HG02870 (cell line): ENCODE data around the gene PIK3CB.
"Not testable (repeated sequence)": the region's sequence is repeated elsewhere in the genome, so short reads cannot be mapped to it uniquely, and the experiment has no call there.

Source experiments
- ATAC-seq: cut with Tn5 transposase; IDR thresholded peaks from one replicate; pipeline ENCODE4 v1.9.1; 2021; ENCODE audit warnings: mild to moderate bottlenecking, moderate library complexity; ENCODE audit not compliant: unreplicated experiment

Gene PIK3CB

DNA sequence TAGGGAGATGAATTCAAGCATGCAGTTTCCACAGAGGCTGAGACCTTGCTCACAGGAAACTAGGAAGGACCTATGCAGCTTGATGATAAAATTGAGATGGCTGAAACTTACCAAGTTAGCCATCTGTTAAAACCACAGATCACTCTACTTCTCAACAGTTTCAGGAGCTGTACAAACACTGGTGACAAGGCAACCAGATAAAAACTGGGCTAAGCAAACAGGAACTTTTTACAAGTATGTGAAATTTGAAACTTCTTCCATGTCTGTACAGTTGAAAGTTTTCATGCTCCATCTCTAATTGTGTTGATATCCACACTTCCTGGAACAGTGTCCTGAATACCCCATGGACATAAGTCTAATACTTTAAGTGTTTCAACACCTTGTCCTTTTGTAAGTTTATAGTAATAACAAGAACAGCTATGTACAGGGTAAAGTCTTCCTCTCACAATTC, 147.9 kb downstream of the PIK3CB start:
- peak; percentile 99 for ATAC-seq

DNA sequence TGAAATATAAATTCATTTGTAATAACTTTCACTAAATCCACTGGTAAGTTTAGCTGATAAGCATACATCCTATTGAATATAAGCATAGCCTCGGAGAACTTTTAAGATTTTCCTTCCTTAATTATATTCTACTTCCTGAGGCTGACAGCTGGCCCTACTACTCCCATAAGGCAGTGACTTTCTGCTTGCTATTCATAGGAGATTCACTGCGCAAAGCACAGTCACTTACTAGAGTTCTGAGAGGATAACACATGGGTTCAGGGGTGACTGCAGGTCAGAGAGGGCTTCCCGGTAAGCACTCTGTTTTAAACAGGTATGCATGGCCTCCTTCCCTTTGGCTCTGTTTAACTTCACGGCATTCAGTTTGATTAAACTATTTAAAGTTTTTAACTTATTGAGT, 150.3 kb downstream of the PIK3CB start:
- no peak for ATAC-seq

DNA sequence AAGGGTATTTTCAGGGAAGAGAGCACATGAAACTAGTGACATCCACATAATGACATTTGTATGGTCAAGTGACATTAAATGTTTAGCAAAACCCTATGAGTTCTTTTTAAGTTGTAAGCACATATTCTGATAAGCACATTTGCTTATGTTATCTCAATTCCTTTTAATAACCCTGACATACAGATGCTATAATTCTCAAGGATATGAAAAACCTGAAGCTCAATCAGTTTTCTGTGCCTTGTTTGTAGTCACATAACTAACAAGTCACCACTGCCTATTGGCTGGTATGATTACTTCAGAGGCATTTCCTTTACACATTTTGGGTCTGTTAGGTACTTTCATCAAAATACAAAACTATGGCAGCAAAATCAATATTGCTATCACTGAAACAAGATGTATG, 152.1 kb downstream of the PIK3CB start:
- no peak for ATAC-seq

DNA sequence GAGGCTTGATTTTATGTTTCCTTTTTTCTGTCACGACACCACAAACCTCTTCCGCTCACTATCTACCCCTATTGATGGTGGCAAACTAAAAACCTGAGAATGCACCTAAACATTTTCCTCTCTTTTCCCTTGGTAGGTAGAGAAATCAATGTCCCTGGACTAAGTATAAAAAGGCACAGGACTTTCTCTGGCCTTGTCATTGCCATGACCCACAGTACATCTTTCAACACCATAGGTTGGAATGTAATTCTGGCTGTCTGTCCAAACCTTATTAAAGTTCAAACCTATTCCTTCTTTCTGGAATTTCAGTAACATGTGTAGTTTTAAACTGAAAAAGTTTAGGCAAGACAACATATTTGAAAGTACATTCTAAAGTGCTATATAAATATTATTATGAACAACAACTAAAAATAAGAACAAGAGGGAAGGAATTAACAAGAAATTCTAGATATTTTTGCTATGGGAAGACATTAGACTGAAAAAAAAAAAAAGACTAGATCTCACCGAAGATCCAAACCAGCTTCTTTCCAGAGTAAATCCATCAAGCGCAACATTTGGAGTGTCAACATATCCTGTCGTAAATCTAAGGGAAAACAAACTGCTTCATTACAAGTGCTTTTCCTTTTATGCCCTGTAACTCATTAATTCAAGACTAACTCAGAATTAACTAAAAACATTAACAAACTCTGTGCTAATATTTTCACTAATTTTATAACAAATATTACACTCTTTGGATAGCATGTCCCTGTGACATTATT, 153.1 kb downstream of the PIK3CB start:
- ATAC-seq = no peak

DNA sequence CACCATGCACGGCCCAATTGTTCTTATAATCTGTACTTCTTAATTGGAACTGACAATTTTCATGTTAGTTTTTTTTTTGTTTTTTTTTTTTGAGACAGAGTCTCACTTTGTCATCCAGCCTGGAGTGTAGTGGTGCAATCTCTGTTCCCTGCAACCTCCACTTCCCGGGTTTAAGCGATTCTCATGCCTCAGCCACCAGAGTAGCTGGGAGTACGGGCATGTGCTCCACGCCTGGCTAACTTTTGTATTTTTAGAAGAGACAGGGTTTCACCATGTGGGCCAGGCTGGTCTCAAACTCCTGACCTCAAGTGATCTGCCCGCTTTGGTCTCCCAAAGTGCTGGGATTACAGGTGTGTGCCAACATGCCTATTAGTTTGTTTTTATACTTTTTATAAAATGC, 153.8 kb downstream of the PIK3CB start:
- not testable (repeated sequence) for ATAC-seq

DNA sequence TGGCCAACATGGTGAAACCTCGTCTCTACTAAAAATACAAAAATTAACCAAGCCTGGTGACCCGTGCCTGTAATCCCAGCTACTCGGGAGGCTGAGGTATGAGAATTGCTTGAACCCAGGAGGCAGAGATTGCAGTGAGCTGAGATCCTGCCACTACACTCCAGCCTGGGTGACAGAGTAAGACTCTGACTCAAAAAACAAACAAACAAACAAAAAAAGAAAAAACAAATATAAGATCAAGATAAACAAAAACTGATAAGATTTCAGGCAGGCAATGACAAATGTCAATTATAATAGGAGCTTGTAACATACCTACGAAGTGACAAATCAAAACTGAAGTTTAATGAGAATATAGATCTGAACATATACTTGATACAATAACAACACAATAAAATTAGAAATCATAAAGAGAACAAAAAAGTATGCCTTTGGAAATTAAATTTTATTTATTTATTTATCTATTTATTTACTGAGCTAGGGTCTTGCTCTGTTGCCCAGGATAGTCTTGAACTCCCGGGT, 155.8 kb downstream of the PIK3CB start:
- ATAC-seq = no peak

DNA sequence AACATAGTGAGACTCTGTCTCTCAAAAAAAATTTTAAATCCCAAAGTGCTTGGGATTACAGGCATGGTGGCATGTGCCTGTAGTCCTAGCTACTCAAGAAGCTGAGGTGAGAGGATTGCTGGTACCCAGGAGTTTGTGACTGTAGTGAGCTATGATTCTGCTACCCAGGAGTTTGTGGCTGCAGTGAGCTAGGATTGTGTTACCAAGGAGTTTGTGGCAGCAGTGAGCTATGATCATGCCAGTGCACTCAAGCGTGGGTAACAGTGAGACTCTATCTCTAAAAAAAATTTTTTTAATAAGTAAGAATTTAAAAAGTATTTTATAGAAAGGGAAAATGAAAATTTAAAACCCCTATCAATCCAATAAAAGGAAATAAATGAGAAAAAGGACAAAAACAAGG, 156.6 kb downstream of the PIK3CB start:
- ATAC-seq = no peak

DNA sequence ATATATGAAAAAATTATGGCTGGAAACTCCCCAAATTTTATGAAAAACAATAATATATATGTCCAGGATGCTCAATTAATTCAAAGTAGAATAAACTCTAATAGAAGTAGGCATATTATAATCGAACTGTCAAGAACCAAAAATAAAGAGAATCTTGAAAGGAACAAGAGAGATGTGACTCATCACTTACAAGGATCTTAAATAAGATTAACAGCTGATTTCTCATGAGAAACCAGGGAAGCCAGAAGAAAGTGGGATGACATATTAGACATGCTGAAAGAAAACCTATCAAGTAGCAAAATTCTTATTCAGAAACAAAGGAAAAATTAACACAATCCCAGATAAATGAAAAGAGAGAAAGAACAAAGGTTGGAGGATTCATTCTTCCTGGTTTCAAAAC, 159.3 kb downstream of the PIK3CB start:
- ATAC-seq = no peak

DNA sequence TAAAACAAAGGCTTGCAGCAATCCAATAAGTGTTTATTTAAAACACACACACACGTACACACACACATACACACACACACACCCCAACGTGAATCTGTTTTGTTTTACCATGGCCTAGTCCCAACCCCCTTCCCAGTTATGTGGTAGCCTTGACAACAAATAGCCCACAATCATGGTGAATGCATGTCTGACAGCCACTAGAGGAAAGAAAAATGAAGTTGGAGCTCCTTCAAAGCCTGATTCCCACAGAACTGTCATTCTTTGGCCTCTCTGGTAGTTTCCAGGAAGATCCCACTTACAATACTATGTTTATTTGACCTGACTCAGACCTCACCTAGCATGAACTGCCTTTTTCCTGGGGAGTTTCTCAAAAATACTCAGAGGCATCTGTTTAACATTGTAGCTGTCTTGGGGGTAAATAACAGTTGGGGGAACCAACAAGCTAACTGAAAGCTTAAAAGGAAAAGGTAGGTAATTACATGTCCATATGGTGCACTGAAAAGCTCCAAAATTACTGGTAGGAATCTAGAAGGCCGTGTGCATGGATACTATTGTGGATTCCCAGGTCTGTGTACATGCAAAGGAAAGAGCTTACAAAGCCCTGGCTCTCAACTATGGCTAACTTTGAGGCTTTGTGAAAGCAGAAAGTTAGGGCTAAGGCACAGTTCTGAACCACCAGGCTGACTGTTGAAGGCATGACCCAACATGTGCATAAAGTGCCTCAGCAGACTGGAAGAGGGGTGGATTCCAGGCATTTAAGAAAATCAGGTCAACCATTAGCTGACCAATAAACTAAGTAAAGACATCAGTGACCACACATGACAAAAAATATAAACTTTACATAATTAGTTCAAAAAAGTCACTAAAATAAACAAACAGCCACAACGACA, 160.8 kb downstream of the PIK3CB start:
- no peak for ATAC-seq

DNA sequence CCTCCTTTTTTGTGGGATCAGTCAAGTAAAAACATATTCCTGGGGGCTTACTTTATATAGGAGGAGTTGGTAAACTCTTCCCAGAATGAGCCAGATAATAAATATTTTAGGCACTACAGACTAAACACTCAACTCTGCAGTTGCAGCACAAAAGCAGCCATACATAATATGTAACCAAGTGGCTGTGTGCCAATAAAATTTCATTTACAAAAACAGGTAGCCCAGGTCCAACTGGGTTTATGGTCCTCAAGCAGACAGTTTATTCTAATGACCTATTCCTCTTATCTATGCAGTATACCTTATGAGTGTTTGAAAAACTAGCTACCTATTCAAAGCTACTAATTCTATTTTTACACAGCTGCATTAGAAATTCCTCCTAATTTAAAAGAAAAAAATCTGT, 164.3 kb downstream of the PIK3CB start:
- ATAC-seq = no peak

DNA sequence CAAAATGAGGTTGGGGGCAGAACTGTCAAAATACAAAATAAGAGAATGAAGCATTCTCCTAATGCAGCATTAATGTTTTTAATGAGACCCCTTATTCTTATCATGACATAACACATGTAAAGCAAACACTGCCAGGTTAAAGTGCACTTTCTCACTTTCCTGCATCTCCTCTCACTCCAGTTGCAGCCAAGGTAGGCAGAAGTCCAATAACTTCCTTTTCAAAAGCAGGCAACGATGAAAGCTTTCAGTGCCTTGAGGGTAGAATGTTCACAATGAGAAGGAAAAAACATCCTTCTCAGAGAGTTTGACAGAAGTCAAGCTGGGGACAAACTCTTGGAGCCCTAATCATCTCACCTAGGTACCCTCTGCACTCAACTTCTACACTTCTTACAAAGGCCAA, 166.6 kb downstream of the PIK3CB start:
- ATAC-seq = no peak

DNA sequence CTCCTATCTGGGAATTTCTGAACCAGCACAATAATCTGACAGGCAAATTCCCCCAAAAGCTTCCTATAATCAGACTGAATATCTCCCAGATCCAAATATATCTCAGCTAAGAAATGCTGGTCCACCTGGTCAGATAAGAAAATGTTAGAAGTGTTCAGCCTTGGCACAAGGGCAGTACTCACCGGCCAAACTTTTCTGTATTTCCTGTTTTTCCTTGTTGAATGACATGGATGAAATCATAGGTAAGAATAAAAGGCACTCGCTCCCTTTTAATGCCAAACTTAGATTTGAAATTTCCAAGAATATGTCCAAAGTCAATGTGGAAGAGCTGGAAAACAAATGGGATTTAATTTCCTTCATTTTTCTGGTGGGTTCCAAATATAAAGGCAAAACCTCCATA, 177.2 kb downstream of the PIK3CB start:
- ATAC-seq = no peak

DNA sequence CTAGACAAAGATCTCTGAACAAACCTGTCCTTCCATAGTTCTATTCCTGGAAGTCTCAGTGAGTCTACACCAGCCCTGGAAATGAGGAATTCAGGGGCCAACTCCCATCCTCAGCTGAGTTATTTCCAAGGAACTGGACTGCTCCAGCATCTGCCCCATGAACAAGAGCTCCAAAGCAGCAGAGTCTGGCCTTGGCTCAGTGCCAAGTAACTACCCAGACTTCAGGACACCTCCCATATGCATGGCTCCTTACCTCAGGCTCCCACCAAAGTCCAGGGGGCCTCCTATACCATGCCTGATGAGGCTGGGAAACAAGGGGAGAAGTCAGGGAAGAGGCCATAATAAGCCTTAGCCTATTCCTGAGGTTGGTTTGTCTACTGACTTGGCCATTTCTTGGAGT, 181.2 kb downstream of the PIK3CB start:
- ATAC-seq = no peak

DNA sequence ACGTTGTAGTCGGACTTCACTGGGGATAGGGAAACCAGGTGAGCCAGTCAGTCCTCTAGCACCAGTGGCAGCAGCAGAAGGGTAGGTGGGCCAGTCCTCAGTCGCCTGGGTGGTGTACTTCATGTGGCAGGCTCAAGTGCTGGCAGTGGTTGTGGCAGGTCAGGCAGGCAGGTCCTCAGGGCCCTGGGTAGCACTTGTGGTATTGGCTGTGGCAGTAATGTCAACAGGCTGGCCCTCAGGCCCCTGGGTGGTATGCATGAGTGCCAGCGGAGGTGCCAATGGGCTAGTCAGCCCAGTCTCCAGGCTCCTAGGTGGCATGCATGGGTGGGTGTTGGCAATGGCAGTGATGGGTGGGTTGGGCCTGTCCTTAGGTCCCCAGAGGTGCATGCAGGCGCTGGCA, 185.6 kb downstream of the PIK3CB start:
- no peak for ATAC-seq

DNA sequence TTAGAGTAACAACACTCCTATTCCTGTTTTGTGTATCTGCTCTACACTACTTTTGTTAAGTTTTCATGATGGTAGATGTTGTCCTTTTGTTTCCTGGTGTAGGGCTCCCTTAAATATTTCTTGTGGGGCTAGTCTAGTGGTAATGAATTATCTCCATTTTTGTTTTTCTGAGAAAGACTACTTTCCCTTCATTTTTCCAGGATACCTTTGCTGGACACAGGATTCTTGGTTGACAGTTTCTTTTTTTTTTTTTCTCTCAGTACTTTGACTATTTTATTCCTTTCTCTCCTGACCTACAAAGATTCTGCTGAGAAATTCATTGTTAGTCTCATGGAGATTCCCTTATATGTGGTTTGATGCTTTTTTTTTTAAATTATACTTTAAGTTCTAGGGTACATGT, 188.2 kb downstream of the PIK3CB start:
- no peak for ATAC-seq

DNA sequence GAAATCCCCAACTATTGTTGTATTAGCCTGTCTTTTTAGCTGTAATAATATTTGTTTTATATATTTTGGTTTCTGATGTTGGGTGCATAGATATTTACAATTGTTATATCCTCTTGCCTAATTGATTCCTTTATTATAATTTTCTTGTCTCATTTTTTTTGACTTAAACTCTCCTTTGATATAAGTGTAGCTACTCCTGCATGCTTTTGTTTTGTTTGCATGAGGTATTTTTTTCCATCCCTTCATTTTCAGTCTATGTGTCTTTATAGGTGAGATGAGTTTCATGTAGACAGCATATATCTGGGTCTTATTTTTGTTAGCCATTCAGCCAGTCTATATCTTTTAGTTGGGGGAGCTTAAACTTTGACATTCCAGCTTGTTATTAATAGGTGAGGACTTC, 188.7 kb downstream of the PIK3CB start:
- ATAC-seq = no peak

DNA sequence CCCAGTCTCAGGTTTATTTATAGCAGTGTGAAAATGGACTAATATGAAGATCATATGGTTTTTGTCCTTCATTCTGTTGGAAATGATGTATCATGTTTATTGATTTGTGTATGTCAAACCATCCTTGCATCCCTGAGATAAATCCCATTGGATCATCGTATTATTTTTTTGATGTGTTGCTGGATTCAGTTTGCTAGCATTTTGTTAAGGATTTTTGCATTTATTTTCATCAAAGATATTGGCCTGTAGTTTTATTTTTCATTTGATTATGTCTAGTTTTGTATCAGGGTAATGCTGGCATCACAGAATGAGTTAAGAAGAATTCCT, 191.8 kb downstream of the PIK3CB start:
- ATAC-seq = no peak

DNA sequence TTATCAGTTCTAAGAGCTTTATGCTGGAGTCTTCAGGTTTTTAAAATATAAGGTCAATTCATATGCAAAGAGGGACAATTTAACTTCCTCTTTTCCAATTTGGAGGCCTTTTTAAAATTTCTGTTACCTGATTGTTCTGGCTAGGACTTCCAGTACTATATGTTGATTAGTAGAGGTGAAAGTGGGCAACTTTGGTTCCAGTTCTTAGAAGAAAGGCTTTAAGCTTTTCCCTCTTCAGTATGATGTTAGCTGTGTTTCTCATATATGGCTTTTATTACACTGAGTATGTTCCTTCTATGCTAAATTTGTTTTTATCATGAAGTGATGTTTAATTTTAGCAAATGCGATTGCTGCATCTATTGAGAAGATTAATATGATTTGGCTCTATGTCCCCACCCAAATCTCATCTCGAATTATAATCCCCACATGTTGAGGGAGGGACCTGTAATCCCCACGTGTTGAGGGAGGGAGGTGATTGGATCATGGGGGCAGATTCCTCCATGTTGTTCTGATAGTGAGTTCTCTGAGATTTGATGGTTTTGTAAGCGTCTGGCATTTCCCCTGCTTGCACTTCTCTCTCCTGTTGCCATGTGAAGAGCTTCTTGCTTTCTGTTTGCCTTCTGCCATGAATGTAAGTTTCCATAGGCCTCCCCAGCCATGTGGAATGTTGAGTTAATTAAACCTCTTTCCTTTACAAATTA, 192.4 kb downstream of the PIK3CB start:
- ATAC-seq = no peak

DNA sequence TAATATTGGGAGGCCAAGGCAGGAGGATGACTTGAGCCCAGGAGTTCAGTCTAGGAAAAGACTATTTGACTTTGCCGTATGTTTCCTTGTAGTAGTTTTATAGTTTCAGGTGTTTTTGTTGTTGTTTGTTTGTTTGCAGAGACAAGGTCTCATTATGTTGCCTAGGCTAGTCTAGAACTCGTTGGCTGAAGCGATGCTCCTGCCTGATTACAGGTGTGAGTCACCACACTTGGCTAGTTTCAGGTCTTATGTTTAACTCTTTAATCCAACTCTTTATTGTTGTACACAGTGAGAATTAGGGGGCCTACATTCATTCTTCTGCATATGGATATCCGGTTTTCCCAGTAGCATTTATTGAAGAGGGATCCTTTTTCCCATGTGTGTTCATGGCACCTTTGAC, 194.2 kb downstream of the PIK3CB start:
- no peak for ATAC-seq

DNA sequence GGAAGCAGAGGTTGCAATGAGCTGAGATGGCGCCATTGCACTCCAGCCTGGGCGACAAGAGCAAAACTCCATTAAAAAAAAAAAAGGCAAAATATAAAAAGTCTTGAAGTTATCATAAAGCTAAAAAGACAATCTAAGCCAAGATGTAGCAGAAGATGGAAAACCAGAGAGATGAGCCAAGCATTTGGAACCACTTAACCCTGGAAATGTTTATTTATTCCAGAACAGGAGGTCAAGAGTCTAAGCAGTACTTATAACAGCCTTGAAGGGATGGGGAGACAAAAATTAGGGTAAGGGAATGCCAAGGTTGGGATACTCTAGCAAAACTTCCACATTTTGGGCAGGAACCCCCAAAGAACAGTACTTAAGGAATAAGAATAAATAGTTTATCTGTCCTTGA, 196.1 kb downstream of the PIK3CB start:
- no peak for ATAC-seq

DNA sequence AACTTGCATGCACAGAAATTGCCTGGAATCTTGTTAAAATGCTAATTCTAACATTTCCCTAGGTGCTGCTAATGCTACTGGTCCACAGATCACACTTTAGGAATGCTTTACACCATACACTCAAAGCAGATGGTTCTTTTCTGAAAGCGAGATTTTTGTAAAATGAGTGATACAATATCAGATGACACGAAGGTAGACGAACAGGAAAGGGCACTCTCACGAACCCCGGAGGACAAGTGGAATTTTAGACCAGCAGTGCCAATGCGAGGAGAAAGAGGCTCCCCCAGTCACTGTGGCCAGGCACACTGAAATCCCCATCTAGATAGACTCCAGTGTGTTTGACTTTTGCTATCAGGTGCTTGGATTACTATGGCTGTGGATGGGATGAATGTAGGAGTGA, 205.2 kb downstream of the PIK3CB start:
- ATAC-seq = no peak
